ENCODE measurements around the gene IL31. TPM values are rescaled to one million over a fixed set of nuclear protein-coding genes. Genes with fewer than 3 reads are reported as not detected.

The IL31 gene
- total and polyA plus RNA-seq, 4 donors = not detected

DNA sequence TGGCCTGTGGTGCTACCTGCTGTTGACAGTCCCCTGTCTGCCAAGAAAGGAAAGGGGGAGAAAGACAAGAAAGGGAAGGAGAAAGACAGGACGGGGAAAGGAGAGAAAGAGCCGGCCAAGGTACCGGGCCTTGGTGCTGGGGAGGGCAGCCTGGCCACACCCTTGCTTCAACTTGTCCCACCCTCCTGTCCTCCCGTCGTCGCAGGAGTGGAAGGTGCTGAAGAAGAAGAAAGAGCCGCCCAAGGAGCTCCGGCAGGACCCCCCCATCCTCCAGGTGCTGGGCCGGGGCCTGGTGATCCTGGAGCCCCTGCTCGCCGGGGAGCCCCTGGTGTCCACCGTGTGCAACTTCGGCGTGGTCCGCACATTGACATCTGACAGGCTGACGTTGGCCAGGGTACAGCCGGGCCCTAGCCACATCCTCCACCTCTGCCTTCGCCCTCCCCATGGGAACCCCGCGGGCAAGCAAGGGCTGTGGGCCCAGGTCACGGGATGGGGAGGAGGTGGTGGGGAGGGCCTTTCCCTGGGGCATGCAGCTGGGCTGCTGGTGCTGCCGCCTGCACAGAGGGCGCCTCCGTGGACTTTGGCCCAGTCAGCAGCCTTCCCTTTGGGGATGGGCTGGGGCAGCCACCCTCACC, 26.6 kb upstream of the IL31 start:
- peaks cover 9 to 20% (median 12%) of the 10 kb centered on the region in 4 donors for H3K4me1 ChIP-seq (ENCODE audit: control insufficient read depth in 4 of 4, insufficient read depth in 4 of 4, low read length in 3 of 4)
- WGBS = 65% methylated on average over 24 of the region's 24 CpGs
- H3K27ac ChIP-seq (ENCODE audit: low read depth in 1 of 2, low read length in 2 of 2) = no peak overlapping the region
- H3K9me3 ChIP-seq (ENCODE audit: control insufficient read depth in 4 of 4, low read length in 3 of 4) = no peaks in the 10 kb centered on the region
- H3K27me3 ChIP-seq (ENCODE audit: control insufficient read depth in 4 of 4, insufficient read depth in 4 of 4, low read length in 3 of 4) = peaks cover 0 to 7% (median 2%) of the 10 kb centered on the region in 4 donors
- no peak overlapping the region for H3K9ac ChIP-seq (ENCODE audit: low read depth in 1 of 2, low read length in 2 of 2)
- H3K4me3 ChIP-seq (ENCODE audit: low read depth in 1 of 3, low read length in 3 of 3) = no peak overlapping the region
- no peak for DNase-seq (ENCODE audit: low spot score)
- no peaks in the 10 kb centered on the region for H3K36me3 ChIP-seq (ENCODE audit: control insufficient read depth in 4 of 4, insufficient read depth in 3 of 4, low read depth in 1 of 4, low read length in 3 of 4)
- TF ChIP-seq RXRA (IDR thresholded peaks at IDR 0.05) = no peak
- TF ChIP-seq HNF4A (conservative IDR thresholded peaks at IDR 0.05) = no peak
- TF ChIP-seq, protein P1, sequence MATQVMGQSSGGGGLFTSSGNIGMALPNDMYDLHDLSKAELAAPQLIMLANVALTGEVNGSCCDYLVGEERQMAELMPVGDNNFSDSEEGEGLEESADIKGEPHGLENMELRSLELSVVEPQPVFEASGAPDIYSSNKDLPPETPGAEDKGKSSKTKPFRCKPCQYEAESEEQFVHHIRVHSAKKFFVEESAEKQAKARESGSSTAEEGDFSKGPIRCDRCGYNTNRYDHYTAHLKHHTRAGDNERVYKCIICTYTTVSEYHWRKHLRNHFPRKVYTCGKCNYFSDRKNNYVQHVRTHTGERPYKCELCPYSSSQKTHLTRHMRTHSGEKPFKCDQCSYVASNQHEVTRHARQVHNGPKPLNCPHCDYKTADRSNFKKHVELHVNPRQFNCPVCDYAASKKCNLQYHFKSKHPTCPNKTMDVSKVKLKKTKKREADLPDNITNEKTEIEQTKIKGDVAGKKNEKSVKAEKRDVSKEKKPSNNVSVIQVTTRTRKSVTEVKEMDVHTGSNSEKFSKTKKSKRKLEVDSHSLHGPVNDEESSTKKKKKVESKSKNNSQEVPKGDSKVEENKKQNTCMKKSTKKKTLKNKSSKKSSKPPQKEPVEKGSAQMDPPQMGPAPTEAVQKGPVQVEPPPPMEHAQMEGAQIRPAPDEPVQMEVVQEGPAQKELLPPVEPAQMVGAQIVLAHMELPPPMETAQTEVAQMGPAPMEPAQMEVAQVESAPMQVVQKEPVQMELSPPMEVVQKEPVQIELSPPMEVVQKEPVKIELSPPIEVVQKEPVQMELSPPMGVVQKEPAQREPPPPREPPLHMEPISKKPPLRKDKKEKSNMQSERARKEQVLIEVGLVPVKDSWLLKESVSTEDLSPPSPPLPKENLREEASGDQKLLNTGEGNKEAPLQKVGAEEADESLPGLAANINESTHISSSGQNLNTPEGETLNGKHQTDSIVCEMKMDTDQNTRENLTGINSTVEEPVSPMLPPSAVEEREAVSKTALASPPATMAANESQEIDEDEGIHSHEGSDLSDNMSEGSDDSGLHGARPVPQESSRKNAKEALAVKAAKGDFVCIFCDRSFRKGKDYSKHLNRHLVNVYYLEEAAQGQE (IDR thresholded peaks at IDR 0.05) = no peak
- TF ChIP-seq, protein P2, sequence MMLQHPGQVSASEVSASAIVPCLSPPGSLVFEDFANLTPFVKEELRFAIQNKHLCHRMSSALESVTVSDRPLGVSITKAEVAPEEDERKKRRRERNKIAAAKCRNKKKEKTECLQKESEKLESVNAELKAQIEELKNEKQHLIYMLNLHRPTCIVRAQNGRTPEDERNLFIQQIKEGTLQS (IDR thresholded peaks at IDR 0.05) = no peak
- no peak for TF ChIP-seq RAD21 (IDR thresholded peaks at IDR 0.05)
- TF ChIP-seq FOXA2 (IDR thresholded peaks at IDR 0.05) = no peak
- TF ChIP-seq, protein P3, sequence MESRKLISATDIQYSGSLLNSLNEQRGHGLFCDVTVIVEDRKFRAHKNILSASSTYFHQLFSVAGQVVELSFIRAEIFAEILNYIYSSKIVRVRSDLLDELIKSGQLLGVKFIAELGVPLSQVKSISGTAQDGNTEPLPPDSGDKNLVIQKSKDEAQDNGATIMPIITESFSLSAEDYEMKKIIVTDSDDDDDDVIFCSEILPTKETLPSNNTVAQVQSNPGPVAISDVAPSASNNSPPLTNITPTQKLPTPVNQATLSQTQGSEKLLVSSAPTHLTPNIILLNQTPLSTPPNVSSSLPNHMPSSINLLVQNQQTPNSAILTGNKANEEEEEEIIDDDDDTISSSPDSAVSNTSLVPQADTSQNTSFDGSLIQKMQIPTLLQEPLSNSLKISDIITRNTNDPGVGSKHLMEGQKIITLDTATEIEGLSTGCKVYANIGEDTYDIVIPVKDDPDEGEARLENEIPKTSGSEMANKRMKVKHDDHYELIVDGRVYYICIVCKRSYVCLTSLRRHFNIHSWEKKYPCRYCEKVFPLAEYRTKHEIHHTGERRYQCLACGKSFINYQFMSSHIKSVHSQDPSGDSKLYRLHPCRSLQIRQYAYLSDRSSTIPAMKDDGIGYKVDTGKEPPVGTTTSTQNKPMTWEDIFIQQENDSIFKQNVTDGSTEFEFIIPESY (IDR thresholded peaks at IDR 0.05) = no peak
- TF ChIP-seq HNF4G (IDR thresholded peaks at IDR 0.05) = no peak
- no peak for TF ChIP-seq YY1 (IDR thresholded peaks at IDR 0.05)
- TF ChIP-seq NR2F2 (IDR thresholded peaks at IDR 0.05) = no peak
- TF ChIP-seq TAF1 (conservative IDR thresholded peaks at IDR 0.05) = no peak
- TF ChIP-seq JUND (IDR thresholded peaks at IDR 0.05) = no peak
- TF ChIP-seq, protein P4, sequence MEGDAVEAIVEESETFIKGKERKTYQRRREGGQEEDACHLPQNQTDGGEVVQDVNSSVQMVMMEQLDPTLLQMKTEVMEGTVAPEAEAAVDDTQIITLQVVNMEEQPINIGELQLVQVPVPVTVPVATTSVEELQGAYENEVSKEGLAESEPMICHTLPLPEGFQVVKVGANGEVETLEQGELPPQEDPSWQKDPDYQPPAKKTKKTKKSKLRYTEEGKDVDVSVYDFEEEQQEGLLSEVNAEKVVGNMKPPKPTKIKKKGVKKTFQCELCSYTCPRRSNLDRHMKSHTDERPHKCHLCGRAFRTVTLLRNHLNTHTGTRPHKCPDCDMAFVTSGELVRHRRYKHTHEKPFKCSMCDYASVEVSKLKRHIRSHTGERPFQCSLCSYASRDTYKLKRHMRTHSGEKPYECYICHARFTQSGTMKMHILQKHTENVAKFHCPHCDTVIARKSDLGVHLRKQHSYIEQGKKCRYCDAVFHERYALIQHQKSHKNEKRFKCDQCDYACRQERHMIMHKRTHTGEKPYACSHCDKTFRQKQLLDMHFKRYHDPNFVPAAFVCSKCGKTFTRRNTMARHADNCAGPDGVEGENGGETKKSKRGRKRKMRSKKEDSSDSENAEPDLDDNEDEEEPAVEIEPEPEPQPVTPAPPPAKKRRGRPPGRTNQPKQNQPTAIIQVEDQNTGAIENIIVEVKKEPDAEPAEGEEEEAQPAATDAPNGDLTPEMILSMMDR (IDR thresholded peaks at IDR 0.05; ENCODE audit: low read depth, low read length, missing input control) = no peak
- TF ChIP-seq SP1 (IDR thresholded peaks at IDR 0.05) = no peak
- TF ChIP-seq GABPA (IDR thresholded peaks at IDR 0.05 in 1 of 2, conservative IDR thresholded peaks at IDR 0.05 in 1 of 2) = no peak
- TF ChIP-seq EGR1 (IDR thresholded peaks at IDR 0.05; ENCODE audit: low read depth in 2 of 2) = no peak
- TF ChIP-seq FOXA1 (IDR thresholded peaks at IDR 0.05) = no peak

Data from liver (tissue), 9 donors.